HFFc6 (cell line): ENCODE measurements around the gene ZNF577. TPM values are rescaled to one million over a fixed set of nuclear protein-coding genes. Genes with fewer than 3 reads are reported as not detected.
"Not testable (repeated sequence)": the region's sequence is repeated elsewhere in the genome, so short reads cannot be mapped to it uniquely, and the experiment has no call there.

ENCODE experiments used
- DNase-seq: peaks from one replicate; pipeline ENCODE4 v3.0.0-alpha.2; 2018
- H3K27ac Mint-ChIP-seq: 2 replicates; pipeline ENCODE4 v1.8.0; 2020; ENCODE audit warnings: mild to moderate bottlenecking, mixed read lengths
- H3K27me3 Mint-ChIP-seq: 2 replicates; pipeline ENCODE4 v1.8.0; 2021; ENCODE audit warnings: mild to moderate bottlenecking, moderate library complexity, mixed read lengths; ENCODE audit not compliant: insufficient read depth
- H3K36me3 Mint-ChIP-seq: 2 replicates; pipeline ENCODE4 v1.8.0; 2021; ENCODE audit warnings: low read depth, mixed read lengths
- H3K4me1 Mint-ChIP-seq: 2 replicates; pipeline ENCODE4 v1.8.0; 2020; ENCODE audit warnings: low read depth, mixed read lengths
- H3K4me3 Mint-ChIP-seq: 2 replicates; pipeline ENCODE4 v1.8.0; 2020; ENCODE audit warnings: mild to moderate bottlenecking, moderate library complexity, mixed read lengths
- H3K9me3 Mint-ChIP-seq: 2 replicates; pipeline ENCODE4 v1.8.0; 2020; ENCODE audit warnings: mild to moderate bottlenecking, mixed read lengths
- CTCF ChIP-seq: fragments of 200-600 bp; sonication (generic); IDR thresholded peaks from 2 replicates; pipeline ENCODE4 v1.5.0; 2021; ENCODE audit warnings: antibody characterized with exemption, mild to moderate bottlenecking
- total RNA-seq, 6 experiments: library from RNA; stranded (reverse); fragmentation: NEBNext Ultra II Directional; extraction: Animal tissue kit (Norgen Biotek cat#: 25700); gene quantifications; 2 replicates in 1 of 6; 3 replicates in 5 of 6; pipeline ENCODE4 v1.2.3, GENCODE V29; 2021

The ZNF577 gene
- total RNA-seq, 6 experiments from 2014 or later = 1.7 to 2.0 (median 1.8) TPM

DNA sequence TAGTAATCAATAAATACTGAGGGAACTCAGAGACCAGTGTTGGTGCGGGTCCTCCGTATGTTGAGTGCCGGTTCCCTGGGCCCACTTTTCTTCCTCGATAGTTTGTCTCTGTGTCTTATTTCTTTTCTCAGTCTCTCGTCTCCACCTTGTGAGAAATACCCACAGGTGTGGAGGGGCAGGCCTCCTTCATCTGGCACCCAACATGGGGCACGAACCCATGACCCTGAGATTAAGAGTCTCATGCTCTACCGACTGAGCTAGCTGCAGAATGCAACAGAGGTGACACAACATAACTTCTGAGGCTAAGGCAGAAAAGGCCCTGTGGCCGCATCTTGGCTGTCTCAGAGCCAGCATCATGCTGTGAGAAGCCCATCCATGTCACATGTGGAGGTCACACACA is 34.2 kb upstream of the ZNF577 start:
- Mint-ChIP-seq H3K36me3 (peaks cover 26% of the 10 kb centered on the region), H3K27me3 (peaks cover 3% of the 10 kb centered on the region), H3K4me1 (peaks cover 8% of the 10 kb centered on the region), H3K27ac (no peak overlapping the region), H3K4me3 (no peak overlapping the region), H3K9me3 (peaks cover 93% of the 10 kb centered on the region)
- no peak for TF ChIP-seq CTCF
- no peak for DNase-seq

DNA sequence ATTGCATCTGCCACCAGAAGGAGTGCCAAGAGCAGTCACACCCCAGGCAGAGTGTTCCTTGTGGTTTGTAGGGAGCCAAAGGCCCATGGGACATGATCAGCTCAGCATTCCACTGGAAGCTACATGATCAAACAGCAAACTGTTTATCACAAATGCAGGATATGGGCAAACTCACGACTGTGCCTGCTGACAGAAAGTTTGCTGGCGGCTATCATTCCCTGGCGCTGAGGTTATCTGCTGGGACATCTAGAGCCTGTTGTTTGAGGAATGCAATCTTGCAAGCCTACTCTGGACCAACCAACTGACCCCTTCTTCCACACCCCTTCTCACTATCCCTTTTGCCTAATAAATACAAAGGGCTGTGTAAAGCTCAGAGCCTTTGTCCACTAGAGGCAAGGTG is 31.9 kb upstream of the ZNF577 start:
- no peak for TF ChIP-seq CTCF
- H3K27me3 Mint-ChIP-seq = no peaks in the 10 kb centered on the region
- peaks cover 94% of the 10 kb centered on the region for H3K9me3 Mint-ChIP-seq
- H3K4me1 Mint-ChIP-seq = no peaks in the 10 kb centered on the region
- no peak overlapping the region for H3K27ac Mint-ChIP-seq
- peaks cover 37% of the 10 kb centered on the region for H3K36me3 Mint-ChIP-seq
- no peak for DNase-seq
- no peak overlapping the region for H3K4me3 Mint-ChIP-seq

DNA sequence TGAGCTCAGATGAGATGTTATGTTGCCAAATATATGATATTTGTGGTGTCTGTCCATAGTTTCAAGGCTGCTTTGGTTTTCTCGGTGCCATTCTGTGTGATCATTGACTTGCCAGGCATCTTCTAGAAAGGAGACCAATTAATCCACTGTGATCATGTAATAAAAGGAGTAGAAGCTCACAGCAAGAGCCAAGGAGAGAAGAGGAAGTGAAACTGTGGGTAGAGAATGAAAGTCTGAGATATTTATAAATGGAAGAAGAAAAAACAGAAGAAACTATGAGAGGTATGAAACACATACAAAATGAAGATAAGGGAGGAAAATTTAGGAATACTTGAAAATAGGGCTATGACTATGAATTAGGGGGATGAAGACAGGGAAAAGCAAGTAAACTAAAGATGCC is 28.4 kb upstream of the ZNF577 start:
- Mint-ChIP-seq H3K4me3 (no peak overlapping the region), H3K36me3 (peaks cover 34% of the 10 kb centered on the region), H3K27ac (no peak overlapping the region), H3K27me3 (no peaks in the 10 kb centered on the region), H3K9me3 (peaks cover 86% of the 10 kb centered on the region), H3K4me1 (no peaks in the 10 kb centered on the region)
- no peak for DNase-seq
- no peak for TF ChIP-seq CTCF

DNA sequence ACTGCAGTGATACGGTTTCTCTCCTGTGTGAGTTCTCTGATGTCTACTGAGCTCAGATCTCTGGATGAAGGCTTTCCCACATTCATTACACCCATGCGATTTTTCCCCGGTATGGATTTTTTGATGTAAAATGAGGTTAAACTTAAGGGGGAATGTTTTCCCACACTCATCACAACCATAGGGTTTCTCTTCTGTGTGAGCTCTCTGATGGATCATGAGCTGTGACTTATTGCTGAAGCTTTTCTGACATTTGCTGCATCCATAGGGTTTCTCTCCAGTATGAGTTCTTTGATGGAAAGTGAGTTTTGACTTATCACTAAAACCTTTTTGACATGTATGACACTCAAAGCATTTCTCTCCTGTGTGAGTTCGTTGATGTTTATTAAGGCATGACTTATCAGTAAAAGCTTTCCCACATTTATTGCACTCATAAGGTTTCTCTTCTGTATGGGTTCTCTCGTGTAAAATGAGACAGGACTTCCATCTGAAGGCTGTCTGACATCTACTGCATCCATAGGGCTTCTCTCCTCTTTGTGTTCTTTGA is 27.6 kb upstream of the ZNF577 start:
- TF ChIP-seq CTCF = no peak
- H3K4me3 Mint-ChIP-seq = no peak overlapping the region
- no peaks in the 10 kb centered on the region for H3K4me1 Mint-ChIP-seq
- peaks cover 81% of the 10 kb centered on the region for H3K9me3 Mint-ChIP-seq
- peaks cover 31% of the 10 kb centered on the region for H3K36me3 Mint-ChIP-seq
- no peak overlapping the region for H3K27ac Mint-ChIP-seq
- no peak for DNase-seq
- H3K27me3 Mint-ChIP-seq = no peaks in the 10 kb centered on the region

DNA sequence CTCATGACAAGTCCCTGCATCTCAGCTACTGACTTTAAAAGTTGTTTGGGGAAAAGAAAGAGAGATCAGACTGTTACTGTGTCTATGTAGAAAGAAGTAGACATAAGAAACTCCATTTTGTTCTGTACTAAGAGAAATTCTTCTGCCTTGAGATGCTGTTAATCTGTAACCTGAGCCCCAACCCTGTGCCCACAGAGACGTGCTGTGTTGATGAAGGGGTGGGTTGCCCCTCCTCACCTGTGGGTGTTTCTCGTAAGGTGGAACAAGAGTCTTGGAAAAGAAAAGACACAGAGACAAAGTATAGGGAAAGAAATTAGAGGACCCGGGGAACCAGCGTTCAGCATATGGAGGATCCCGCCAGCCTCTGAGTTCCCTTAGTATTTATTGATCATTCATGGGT is 20.2 kb upstream of the ZNF577 start:
- H3K27ac Mint-ChIP-seq, DNase-seq, H3K4me3 Mint-ChIP-seq, H3K27me3 Mint-ChIP-seq: not testable (repeated sequence)
- peaks cover 18% of the 10 kb centered on the region for H3K4me1 Mint-ChIP-seq
- H3K36me3 Mint-ChIP-seq = peaks cover 38% of the 10 kb centered on the region
- H3K9me3 Mint-ChIP-seq = peaks cover 67% of the 10 kb centered on the region

DNA sequence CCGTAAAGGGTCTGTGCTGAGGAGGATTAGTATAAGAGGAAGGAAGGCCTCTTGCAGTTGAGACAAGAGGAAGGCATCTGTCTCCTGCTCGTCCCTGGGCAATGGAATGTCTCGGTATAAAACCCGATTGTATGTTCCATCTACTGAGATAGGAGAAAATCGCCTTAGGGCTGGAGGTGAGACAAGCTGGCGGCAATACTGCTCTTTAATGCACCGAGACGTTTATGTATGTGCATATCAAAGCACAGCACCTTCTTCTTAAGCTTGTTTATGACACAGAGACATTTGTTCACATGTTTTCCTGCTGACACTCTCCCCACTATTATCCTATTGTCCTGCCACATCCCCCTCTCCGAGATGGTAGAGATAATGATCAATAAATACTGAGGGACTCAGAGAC is 18.4 kb upstream of the ZNF577 start:
- not testable (repeated sequence) for H3K4me3 Mint-ChIP-seq, H3K27ac Mint-ChIP-seq, H3K27me3 Mint-ChIP-seq, DNase-seq
- H3K4me1 Mint-ChIP-seq = peaks cover 19% of the 10 kb centered on the region
- peaks cover 53% of the 10 kb centered on the region for H3K36me3 Mint-ChIP-seq
- H3K9me3 Mint-ChIP-seq = peaks cover 71% of the 10 kb centered on the region

DNA sequence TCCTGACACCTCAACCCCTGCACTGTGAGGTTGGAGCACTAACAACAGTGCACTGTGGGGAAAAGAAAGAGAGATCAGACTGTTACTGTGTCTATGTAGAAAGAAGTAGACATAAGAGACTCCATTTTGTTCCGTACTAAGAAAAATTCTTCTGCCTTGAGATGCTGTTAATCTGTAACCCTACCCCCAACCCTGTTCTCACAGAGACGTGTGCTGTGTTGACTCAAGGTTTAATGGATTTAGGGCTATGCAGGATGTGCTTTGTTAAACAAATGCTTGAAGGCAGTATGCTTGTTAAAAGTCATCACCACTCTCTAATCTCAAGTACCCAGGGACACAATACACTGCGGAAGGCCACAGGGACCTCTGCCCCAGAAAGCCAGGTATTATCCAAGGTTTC is 17.9 kb upstream of the ZNF577 start:
- H3K27ac Mint-ChIP-seq = not testable (repeated sequence)
- peaks cover 58% of the 10 kb centered on the region for H3K36me3 Mint-ChIP-seq

More for the DNA sequence above, 17.9 kb upstream of the ZNF577 start:
- peaks cover 19% of the 10 kb centered on the region for H3K4me1 Mint-ChIP-seq
- H3K4me3 Mint-ChIP-seq, H3K27me3 Mint-ChIP-seq, DNase-seq: not testable (repeated sequence)
- peaks cover 73% of the 10 kb centered on the region for H3K9me3 Mint-ChIP-seq
